Subcutaneous adipose tissue (tissue), 4 donors: ENCODE results near the gene C2CD3. TPM values are rescaled to one million over a fixed set of nuclear protein-coding genes. Genes with fewer than 3 reads are reported as not detected.

Source experiments
- total RNA-seq, 4 donors: library from RNA; depleted of rRNA; stranded (reverse); fragments of >200 nt; gene quantifications; one replicate each; pipeline ENCODE4 v1.1.0, GENCODE V29; 2016
- TF ChIP-seq, protein P1 (sequence below): fragments of 450-650 bp; IDR thresholded peaks from one replicate; pipeline ENCODE4 v1.5.1; 2016; ENCODE audit warnings: low read depth, mild to moderate bottlenecking, control low read depth, antibody characterized with exemption, moderate library complexity

The C2CD3 gene
- total RNA-seq = 10 to 100 TPM; 15.6 to 33.8 (median 17.5) TPM

DNA sequence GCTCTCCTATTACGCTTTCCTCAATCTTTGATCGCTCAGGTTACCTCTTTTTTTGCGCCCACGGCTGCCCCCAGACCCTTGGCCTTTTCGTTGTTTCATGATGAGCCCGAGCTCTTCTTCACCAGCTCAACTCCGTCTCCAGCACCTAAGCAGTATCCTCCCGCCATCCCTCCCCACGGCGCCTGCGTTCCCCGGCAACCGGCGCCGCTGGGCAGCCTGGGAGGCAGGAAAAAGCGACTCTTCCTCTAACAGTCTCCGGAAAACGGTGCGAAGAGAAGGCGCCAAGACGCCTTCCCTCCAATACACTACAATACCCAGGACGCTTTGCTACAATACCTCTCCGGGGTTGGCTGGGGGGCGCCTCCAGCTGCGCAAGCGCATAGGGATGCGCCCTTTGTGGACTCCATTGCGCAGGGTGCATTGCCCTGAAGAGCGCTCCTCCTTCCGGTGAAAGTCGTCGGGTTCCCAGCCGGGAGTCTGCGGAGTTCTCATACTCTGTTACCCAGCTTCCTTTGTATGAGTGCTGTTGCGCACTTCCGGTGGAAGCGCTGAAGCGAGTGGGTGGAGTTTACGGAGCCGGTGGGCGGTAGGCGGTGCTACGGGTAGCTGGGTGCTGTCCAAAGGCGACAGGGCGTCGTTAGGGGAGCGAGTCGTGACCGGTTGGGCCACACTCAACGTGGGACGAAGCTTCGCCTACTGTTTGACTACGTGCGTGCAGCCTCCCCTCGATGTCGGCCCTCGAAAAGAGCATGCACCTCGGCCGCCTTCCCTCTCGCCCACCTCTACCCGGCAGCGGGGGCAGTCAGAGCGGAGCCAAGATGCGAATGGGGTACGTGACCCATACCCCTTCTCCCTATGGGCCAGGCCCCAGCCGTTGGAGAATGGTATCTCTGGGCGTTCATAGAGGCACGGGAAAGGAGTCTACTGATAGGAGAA is at the start of gene C2CD3, which contains the start of gene PPME1:
TSS of gene C2CD3 (minus strand) at position 309 of the 936 bp plus-strand sequence. CDS start at position 99, 210 bp downstream.
TSS of gene PPME1 (plus strand) at position 596 of the 936 bp plus-strand sequence. CDS start at position 729, 133 bp downstream.
- TF ChIP-seq, protein P1, sequence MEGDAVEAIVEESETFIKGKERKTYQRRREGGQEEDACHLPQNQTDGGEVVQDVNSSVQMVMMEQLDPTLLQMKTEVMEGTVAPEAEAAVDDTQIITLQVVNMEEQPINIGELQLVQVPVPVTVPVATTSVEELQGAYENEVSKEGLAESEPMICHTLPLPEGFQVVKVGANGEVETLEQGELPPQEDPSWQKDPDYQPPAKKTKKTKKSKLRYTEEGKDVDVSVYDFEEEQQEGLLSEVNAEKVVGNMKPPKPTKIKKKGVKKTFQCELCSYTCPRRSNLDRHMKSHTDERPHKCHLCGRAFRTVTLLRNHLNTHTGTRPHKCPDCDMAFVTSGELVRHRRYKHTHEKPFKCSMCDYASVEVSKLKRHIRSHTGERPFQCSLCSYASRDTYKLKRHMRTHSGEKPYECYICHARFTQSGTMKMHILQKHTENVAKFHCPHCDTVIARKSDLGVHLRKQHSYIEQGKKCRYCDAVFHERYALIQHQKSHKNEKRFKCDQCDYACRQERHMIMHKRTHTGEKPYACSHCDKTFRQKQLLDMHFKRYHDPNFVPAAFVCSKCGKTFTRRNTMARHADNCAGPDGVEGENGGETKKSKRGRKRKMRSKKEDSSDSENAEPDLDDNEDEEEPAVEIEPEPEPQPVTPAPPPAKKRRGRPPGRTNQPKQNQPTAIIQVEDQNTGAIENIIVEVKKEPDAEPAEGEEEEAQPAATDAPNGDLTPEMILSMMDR = no peak

DNA sequence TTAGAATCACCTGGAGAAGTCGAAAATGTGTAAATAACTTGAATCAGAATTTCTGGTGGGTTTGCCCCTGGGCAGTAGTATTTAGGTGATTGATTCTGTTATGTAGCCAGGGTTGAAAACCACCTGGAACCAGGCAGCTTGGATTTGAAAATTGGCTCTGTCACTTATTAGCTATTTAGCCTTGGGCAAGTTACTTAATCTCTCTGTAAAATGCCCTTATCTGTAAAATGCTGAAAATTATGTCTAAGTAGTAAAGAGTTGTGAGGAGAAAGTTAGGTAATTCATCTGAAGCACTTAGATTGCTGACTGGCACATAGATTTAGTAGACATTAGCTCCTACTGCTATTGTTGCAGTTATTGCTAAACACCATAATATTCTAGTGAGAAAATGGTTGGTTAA is 49.6 kb upstream of the C2CD3 start:
- TF ChIP-seq, protein P1 = no peak

GRCh38 chr11:74212533-74212932 is 41.7 kb upstream of the C2CD3 start:
- TF ChIP-seq, protein P1 = no peak

DNA sequence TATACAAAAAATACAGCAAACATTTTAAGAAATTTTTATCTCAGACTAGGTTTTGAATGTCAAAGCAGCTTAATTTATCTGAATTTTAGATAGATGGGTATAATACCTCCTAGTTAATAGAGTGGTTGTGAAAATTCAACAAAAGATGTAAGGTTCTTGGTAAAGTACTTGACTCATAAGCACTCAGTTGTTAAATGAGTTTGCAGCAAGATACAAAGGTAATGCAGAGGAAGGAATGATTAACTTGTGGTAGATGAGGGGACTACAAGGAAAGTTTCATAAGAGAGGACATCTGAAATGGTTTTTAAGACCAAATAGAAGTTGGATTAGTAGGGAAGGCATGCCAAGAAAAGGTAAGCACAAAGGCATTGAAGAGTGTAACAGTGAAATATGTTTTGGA is 37.7 kb upstream of the C2CD3 start:
- TF ChIP-seq, protein P1 = no peak

DNA sequence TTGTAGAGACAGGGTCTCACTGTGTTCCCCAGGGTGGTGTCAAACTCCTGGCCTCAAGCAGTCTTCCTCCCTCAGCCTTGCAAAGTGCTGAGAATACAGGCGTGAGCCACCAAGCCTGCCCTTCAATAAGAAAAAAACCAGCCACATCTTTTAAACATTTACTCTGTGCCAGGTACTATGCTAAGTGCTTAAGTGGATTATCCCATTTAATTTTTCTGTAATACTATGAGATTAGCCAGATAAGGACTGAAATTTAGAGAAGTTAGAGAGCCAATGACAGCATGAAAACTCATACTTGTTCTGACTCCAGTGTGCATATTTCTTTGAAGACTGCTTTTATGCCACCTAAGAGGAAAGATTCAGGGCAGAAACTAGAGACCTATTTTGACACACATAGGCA is 35.9 kb upstream of the C2CD3 start:
- TF ChIP-seq, protein P1 = no peak

GRCh38 chr11:74205181-74205580 is 34.4 kb upstream of the C2CD3 start:
- TF ChIP-seq, protein P1 = no peak

GRCh38 chr11:74204701-74205100 is 33.9 kb upstream of the C2CD3 start:
- TF ChIP-seq, protein P1 = no peak
